Fibroblast of skin of left quadriceps (primary cell): ENCODE measurements around the gene DYNLRB2.
A peak's percentile ranks its signal among the peaks of the same experiment; 100 is the strongest.

Experiments used
- DNase-seq, 2 experiments: peaks; one replicate each; pipeline ENCODE4 v3.0.0-alpha.2; 2013; ENCODE audit warnings: low read depth in 2 of 2

Gene DYNLRB2

DNA sequence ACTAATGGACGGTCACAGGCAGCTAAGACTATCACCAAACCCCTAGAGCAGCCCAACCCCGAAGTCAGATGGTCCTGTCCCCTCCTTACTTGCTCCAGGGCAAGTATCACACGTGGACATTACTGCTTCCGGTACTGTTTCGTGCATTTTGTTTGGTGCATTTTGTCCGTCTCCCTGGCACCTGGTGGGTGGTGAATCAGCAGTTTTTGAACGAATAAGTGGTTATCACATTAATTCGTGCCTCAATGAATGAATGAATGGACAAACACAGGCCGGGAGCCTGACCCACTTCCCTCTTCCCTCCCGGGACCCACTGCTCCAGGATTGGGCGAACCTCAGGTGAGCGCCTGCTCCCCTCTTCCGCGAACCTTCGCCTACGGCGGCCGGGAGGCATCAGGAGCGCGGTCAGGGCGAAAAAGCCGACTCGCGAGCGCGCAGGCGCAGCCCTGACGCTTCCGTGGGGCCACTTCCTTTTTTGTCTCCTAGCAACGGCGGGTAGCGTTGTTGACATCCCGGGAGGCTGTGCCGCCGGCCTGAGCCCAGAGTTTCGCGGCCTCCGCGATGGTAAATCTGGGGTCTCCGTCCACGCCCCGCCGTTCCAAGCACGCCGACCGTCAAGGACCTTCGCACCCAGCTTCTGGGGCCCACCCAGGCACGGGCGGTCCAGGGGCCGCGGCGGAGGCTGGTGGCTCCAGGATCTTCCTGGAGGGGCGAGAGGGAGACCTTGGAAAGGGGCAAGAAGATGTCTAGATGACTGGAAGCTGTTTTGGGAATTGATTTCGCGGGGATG, at the start of gene DYNLRB2:
Gene DYNLRB2, plus strand, starts transcription at position 478 of the 790 bp plus-strand sequence. Its CDS starts 84 bp downstream, at position 562.
- peak; percentile 83 to 87 for DNase-seq

DNA sequence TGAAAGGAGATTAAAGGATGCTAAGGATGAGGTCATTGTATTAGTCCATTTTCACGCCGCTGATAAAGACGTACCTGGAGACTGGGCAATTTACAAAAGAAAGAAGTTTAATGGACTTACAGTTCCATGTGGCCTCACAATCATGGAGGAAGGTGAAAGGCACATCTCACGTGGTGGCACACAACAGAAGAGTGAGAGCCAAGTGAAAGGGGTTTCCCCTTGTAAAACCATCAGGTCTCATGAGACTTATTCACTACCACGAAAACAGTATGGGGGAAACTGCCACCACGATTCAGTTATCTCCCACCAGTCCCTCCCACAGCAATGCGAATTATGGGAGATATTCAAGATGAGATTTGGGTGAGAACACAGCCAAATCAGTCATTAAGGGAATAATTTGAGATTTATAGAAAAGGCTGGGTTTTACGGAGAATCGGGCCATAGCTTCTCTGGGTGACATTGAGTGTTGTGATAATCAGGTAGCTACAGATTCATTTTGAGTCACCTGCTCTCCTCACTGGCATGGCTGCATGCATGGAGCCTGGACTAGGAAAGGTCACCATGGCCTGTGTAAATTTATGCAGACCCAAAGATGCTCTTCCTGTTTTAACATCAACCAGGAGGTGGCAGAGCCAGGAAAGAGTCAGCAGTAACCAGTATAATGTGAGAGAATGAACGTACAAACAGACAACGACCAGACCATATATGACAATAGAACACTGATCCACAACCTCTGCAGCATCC, 40.5 kb upstream of the DYNLRB2 start:
- no peak for DNase-seq

DNA sequence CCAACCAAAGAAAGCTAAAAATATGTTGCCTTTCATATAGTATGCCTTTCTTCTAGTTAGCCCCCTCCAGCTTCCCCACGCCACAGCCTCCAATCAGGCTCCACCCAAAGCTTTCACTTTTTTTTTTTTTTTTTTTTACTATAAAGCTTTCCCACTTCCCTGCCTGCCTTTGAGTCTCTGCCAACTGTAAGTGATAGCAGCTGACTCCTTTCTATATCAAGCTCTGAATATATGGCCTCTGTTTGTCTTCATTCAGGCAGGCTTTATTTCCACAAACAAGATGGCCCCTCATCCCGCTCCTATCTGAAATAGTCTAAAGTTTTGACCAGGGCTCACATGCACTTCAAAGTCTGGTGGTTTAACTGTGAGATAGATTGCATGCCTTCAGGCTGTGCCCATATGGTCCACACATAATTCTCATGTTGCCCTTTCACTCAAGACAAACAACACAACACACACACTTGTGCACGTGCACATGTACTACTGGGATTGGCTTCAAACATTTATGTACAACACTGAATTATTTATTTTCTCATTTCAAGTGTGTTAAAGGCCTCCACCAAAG, 39.8 kb upstream of the DYNLRB2 start:
- no peak for DNase-seq

DNA sequence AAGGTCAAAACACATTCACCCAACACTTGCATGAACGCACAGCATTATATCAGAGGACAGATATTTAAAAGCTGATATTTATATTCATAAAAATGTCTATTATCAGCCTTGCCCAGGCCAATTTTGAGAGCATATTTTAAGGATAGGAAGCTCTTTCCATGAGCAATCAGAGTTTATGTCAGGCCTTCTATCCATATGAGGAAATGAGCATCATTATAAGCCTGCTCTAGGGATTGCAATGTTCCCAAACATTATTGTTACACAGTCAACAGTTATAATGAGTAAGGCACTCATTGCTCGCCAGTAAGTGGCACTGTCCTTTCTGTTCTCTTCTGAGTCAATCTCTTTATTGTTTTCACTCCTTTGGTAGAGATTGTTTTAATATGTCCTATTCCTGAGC, 37.7 kb upstream of the DYNLRB2 start:
- no peak for DNase-seq

DNA sequence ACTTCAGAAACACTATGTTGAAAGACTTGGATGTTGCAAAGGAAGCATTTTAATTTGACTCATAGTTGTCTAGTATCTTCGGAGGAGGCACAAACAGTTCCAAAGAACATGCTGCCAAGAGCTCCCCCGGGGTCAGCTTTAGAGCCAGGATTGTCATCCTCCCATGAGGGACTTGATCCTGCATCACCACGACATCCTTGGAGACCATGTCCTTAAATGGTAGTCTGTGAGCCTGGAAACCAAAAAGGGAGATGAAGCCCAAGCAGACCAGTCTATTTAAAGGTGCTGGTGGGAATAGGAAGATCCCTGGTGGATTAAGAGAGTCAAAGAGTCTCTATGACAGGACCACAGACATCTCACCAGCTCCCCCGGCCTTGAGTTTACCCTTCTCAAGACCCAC, 33.3 kb upstream of the DYNLRB2 start:
- DNase-seq: no peak

DNA sequence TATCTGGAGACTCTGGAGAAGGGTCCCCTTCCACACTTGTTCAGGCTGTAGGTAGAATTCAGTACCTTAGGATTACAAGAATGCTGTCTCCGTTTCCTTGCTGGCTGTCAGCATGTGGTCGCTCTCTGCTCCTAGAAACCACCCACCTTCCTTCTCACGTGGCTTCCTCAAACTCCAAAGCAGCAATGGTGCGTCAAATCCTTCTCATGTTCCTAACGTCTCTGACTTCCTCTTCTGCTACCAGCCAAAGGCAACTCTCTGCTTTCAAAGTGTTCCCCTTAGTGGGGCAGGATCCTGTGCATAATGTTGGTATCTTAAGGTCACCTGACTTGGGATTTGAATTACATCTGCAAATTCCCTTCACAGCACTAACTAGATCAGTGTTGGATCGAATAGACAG, 30.9 kb upstream of the DYNLRB2 start:
- no peak for DNase-seq

- DNase-seq: no peak
These were observed 28.8 kb upstream of the DYNLRB2 start for GRCh38 chr16:80511824-80512592.

DNA sequence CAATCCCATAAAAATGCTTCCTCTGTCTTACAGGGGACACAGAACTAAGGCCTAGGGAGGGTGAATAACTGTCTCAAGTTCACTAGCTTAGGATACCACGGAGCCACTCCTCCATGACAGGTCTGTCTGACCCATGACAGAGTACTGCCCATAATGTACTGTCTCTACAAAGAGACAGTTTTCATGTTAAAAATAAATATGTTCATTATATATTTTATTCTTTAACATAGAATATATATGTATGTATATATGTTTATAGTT, 28.3 kb upstream of the DYNLRB2 start:
- DNase-seq: no peak

DNA sequence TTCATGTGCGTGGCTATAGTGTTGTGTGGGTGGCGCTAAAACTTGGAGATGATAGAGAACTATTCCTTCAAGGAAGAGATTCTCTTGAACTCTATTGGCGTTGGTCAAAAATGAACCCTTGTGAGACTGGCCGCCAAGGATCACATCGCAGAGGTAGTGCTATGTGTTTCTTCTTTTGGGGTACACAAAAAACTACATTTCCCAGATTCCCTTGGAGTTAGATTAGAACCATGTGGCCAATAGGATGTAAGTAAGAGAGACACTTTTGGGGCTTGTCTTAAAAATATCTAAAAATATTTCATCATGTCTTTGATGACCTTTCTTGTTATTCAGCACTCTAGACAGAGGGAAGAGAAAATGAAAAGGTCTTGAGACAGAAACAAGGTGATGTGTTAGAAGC, 25.4 kb upstream of the DYNLRB2 start:
- no peak for DNase-seq

DNA sequence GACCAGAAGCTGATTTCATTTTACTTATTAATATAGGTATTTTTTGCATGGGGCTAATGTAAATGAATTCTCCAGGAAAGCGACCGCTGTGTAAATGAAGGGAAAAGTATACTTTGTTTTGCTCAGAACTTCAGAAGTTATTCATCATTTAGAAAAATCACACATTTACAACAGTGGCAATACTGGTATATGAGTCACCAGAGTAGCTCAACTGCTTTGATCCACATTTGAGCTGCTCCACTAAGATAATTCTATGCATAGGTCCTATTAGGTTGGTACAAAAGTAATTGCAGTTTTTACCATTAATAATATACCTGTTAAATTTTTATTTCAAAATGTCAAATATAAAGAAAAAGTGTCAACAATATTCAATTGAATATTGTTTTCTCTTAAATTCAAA, 22.9 kb upstream of the DYNLRB2 start:
- DNase-seq: no peak

DNA sequence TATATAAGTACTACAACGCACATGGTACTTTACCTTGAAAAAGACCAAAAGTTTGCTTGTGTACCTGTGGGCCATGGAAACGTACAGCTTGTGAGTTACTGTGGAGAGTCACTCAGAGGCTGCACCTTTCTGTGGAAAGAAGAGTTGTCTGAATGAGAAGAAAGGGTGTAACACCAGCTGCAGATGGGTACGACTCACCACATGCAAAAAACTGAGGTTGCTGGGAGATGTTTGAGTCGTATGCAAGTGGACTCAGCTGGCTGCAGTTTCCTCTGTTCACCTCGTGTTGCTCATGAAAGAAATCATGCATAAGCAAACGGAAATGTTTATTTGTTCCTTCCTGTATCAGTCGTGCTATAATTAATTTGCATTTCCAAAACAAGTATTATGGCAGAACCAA, 22.4 kb upstream of the DYNLRB2 start:
- DNase-seq: no peak

GRCh38 chr16:80519189-80519588, 21.6 kb upstream of the DYNLRB2 start:
- no peak for DNase-seq

DNA sequence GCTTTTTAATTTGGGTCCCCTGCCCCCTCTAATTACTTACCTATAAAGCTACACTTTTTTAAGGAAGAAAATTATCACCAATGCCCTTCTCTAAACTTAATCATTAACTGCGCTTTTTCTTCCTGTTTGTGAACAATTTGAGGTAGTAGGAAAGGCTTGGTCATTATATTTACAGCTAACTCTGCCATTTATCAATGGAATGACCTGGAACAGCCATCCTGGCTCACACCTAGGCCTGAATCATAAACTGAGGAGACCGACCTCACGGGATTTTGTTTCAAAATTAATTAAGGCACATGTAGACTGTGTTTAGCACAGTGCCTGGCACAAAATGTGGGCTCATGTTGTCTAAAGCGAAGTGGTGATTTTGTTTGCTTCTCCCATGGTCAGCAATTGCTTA, 15.4 kb upstream of the DYNLRB2 start:
- DNase-seq: no peak

GRCh38 chr16:80526418-80527061, 14.3 kb upstream of the DYNLRB2 start:
- peak; percentile 16 to 28 for DNase-seq

GRCh38 chr16:80527297-80527696, 13.5 kb upstream of the DYNLRB2 start:
- no peak for DNase-seq

- DNase-seq: no peak
These were observed 10.3 kb upstream of the DYNLRB2 start for GRCh38 chr16:80530479-80530878.

DNA sequence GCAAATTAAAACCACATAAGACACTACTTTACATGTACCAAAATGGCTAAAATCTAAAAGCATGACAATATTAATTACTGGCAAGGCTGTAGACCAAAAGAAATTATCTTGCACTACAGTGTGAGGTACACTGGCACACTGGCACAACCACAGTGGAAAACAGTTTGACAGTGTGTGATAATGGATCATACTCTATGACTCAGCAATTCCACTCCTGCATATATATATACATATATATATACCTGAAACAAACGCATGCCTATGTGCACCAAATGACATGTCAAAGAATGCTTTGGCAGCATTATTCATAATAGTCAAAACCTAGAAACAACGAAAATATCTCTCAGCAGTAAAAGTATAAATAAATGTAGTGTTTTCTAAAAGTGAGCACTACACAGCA, 4.6 kb upstream of the DYNLRB2 start:
- no peak for DNase-seq

DNA sequence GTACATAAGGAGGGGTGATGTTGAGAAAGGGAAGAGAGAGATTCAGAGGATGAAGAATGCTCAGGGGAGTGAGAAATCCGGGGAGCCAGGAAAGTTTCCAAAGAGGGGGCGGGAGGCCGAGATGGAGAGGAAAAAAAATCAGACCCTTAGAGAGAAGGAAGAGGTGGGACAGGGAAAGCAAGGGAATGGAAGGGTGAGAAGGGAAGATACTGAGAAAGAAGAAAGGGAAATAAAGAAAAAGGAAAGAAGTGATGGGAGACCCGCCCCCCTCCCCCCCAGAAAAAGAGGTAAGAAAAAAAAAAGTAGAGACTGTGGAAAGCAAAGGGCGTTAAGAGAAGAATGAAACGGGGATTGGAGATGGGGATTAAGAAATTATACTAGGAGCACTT, 507 bp downstream of the DYNLRB2 start:
- no peak for DNase-seq

DNA sequence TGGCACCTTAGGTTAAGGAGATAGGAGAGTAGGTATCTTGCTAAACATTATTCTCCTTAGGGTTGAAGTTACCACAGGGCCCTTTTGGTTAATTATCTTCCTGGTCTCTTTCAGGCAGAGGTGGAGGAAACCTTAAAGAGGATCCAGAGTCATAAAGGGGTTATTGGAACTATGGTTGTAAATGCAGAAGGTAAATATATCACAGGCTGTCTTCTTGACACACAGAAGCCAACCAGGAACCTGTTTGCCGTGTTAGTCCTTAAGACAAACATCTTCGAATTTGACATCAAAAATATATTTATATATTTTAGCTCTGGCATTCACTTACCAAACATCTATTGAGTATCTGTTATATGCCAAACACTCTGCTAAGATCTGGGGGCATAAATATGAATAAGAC, 2.4 kb downstream of the DYNLRB2 start:
- DNase-seq: no peak

- DNase-seq: no peak
These were observed 3.5 kb downstream of the DYNLRB2 start for GRCh38 chr16:80544326-80544725.

- no peak for DNase-seq
These were observed 5.5 kb downstream of the DYNLRB2 start for GRCh38 chr16:80546249-80546648.

DNA sequence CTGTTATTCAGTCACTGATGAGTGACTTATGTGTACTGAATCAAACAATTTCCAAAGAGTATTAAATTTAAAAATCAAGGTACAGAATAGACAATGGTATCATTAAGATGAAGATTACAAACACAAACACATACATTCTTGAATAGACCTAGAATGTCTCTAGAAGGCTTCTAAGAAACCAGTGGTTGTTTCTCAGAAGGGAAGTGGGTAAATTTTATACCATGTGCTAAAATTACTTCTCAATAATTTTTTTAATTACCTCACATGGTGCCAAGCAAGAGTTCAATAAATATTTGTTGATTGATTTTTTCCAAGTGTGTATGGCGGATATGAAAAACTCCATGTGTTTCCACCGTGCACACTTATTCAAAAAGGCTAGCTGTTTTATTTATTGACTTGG, 6.4 kb downstream of the DYNLRB2 start:
- no peak for DNase-seq
